ENCODE data around the gene GCK. TPM values are rescaled to one million over a fixed set of nuclear protein-coding genes. Genes with fewer than 3 reads are reported as not detected.

Gene GCK
- total RNA-seq, 1 experiment from 2014 or later, result not detected

- no TSS peak for BruUV-seq (replicated peaks)
- DNase-seq (ENCODE audit: low spot score), result no peak
- no peak overlapping the region for H3K4me3 ChIP-seq (ENCODE audit: low read depth, low read length, poor library complexity, severe bottlenecking)
- ChIA-PET POLR2A (ENCODE audit: low non-redundant PET) (no interaction called here), CTCF (interaction anchor here (0.7 kb wide), 1 partner anchor 424 kb away, joined by 11 read pairs; no protein-coding TSS in a partner anchor)
- TF ChIP-seq CTCF (conservative IDR thresholded peaks at IDR 0.05; ENCODE audit: low read depth, low read length) (no peak), EZH2 (IDR thresholded peaks at IDR 0.05; ENCODE audit: borderline replicate concordance, low read depth, low read length, poor library complexity, severe bottlenecking) (no peak)
- intact Hi-C loops (cut with micrococcal nuclease; ENCODE audit: unreplicated experiment), result no loop called here
- H3K9me3 ChIP-seq (ENCODE audit: low read depth, low read length, poor library complexity, severe bottlenecking), result no peaks in the 10 kb centered on the region
- H3K27ac ChIP-seq (ENCODE audit: low read depth, low read length, poor library complexity, severe bottlenecking), result no peak overlapping the region
- peaks cover 3% of the 10 kb centered on the region for H3K4me1 ChIP-seq (ENCODE audit: insufficient read depth, low read length, poor library complexity, severe bottlenecking)
- H3K27me3 ChIP-seq (replicated peaks; ENCODE audit: insufficient read depth, low read depth, low read length, poor library complexity), result no peaks in the 10 kb centered on the region
- H3K36me3 ChIP-seq (ENCODE audit: insufficient read depth, low read length, poor library complexity, severe bottlenecking), result no peaks in the 10 kb centered on the region
These were observed 29.4 kb upstream of the GCK start for GRCh38 chr7:44218418-44219201.

GRCh38 chr7:44217852-44218402, 28.7 kb upstream of the GCK start:
- Histone ChIP-seq H3K4me3 (ENCODE audit: low read depth, low read length, poor library complexity, severe bottlenecking) (no peak overlapping the region), H3K36me3 (ENCODE audit: insufficient read depth, low read length, poor library complexity, severe bottlenecking) (no peaks in the 10 kb centered on the region), H3K9me3 (ENCODE audit: low read depth, low read length, poor library complexity, severe bottlenecking) (no peaks in the 10 kb centered on the region), H3K27me3 (replicated peaks; ENCODE audit: insufficient read depth, low read depth, low read length, poor library complexity) (no peaks in the 10 kb centered on the region), H3K4me1 (ENCODE audit: insufficient read depth, low read length, poor library complexity, severe bottlenecking) (no peaks in the 10 kb centered on the region), H3K27ac (ENCODE audit: low read depth, low read length, poor library complexity, severe bottlenecking) (no peak overlapping the region)
- intact Hi-C loops (cut with micrococcal nuclease; ENCODE audit: unreplicated experiment), result no loop called here
- TF ChIP-seq EZH2 (IDR thresholded peaks at IDR 0.05; ENCODE audit: borderline replicate concordance, low read depth, low read length, poor library complexity, severe bottlenecking) (no peak), CTCF (conservative IDR thresholded peaks at IDR 0.05; ENCODE audit: low read depth, low read length) (no peak)
- CTCF ChIA-PET, result no interaction called here
- no peak for DNase-seq (ENCODE audit: low spot score)
- POLR2A ChIA-PET (ENCODE audit: low non-redundant PET), result no interaction called here
- no TSS peak for BruUV-seq (replicated peaks)

DNA sequence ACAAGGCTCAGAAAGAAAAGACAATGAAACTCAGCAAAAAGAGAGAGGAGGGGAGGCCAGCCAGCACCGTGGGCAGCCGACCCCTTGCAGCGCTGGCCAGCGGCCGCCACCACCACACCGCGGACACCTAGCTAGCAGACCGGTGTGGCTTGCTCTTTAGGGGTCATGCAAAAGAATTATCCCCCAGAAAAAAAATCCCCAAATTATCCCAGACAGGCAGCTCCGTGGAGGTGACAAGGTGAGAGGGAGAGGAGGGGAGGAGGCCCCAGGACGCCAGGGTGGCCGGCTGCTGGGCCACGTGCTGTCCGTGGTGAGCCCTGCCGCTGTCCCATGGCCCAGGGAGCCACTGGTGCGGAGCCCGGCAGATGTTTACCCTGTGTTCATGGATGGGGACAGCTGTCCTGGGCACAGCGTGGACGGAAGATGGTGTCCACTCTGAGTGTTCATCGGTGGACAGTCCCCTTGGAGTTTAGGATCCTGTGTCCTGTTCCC, 28.0 kb upstream of the GCK start:
- TF ChIP-seq CTCF (conservative IDR thresholded peaks at IDR 0.05; ENCODE audit: low read depth, low read length) (no peak), EZH2 (IDR thresholded peaks at IDR 0.05; ENCODE audit: borderline replicate concordance, low read depth, low read length, poor library complexity, severe bottlenecking) (no peak)
- no peak overlapping the region for H3K27ac ChIP-seq (ENCODE audit: low read depth, low read length, poor library complexity, severe bottlenecking)
- no peak for DNase-seq (ENCODE audit: low spot score)
- H3K36me3 ChIP-seq (ENCODE audit: insufficient read depth, low read length, poor library complexity, severe bottlenecking), result no peaks in the 10 kb centered on the region
- ChIA-PET POLR2A (ENCODE audit: low non-redundant PET) (no interaction called here), CTCF (no interaction called here)
- H3K9me3 ChIP-seq (ENCODE audit: low read depth, low read length, poor library complexity, severe bottlenecking), result no peaks in the 10 kb centered on the region
- no peak overlapping the region for H3K4me3 ChIP-seq (ENCODE audit: low read depth, low read length, poor library complexity, severe bottlenecking)
- intact Hi-C loops (cut with micrococcal nuclease; ENCODE audit: unreplicated experiment), result no loop called here
- H3K4me1 ChIP-seq (ENCODE audit: insufficient read depth, low read length, poor library complexity, severe bottlenecking), result peaks cover 5% of the 10 kb centered on the region
- no TSS peak for BruUV-seq (replicated peaks)
- no peaks in the 10 kb centered on the region for H3K27me3 ChIP-seq (replicated peaks; ENCODE audit: insufficient read depth, low read depth, low read length, poor library complexity)
